GM18873 (cell line): ENCODE measurements around the gene IL12RB2.
"Not testable (repeated sequence)": the region's sequence is repeated elsewhere in the genome, so short reads cannot be mapped to it uniquely, and the experiment has no call there.

Experiments
- ATAC-seq: cut with Tn5 transposase; IDR thresholded peaks from one replicate; pipeline ENCODE4 v1.9.1; 2021; ENCODE audit warnings: mild to moderate bottlenecking, moderate library complexity, moderate number of reproducible peaks; ENCODE audit not compliant: unreplicated experiment, low FRiP score

IL12RB2 gene

GRCh38 chr1:67429528-67430357 lies 122.1 kb downstream of the IL12RB2 start:
- no peak for ATAC-seq

GRCh38 chr1:67430358-67431155 lies 122.9 kb downstream of the IL12RB2 start, which contains the start of gene SERBP1:
Gene SERBP1, minus strand, starts transcription at chr1:67430402. Its CDS starts 102 bp downstream, at chr1:67430300.
- ATAC-seq = peak; percentile 90

DNA sequence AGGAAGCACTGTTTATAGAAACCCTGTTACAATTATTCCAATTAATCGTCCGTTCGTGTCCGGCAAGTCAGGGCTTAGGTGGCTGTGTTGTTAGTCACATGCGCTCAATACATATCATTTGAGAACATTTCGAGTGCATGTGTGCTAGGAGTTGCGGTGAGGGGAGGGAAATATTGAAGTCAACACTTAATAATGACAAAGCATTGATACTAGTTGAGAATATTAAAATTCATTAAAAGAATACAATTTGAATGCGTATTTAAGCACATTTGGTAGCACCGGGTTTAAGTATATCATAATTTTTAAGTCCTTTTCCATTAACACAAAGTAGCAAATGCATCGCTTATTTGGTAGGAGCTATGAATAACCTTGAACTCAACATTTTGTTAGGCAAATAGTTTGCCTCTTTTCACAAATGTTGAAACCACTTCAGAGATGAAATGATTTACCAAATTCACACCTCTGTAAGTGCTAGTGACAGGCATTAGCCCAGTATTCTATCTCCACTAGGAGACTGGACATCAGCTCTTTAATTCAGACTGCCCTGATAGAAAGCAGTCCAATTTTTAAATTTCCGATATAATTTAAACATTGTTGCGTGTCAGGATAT lies 123.6 kb downstream of the IL12RB2 start:
- no peak for ATAC-seq

DNA sequence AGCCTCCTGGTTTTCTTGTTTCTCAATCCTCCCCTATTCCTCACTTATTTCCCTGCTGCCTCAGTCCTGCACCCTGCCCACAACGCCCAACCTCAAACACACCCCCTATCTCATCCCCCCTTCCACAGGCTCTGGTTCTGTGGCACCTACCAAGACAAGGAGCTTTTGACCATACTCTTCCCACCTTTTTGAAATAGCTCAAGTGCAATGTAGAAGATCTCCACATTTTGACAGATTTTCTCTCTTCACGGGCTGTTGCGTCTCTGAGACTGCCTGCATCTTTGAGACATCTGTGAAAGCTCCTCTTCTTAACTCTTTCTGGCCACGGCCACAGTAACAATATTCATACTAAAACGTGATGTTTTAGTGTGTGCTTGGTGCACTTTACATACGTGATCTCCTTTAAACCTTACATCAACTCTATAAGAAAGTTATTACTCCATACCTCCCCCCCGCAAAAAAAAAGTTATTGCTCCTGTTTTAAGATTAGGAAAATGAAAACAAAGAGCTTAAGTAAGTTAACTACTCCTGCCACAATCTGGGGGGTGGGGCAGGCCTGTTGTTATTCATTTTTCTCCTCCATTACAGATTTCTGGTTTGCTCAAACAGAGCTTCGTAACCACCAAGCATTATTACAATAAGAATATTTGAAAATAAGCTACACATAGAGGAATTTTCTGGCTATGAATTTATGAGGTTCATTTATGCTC lies 124.4 kb downstream of the IL12RB2 start:
- no peak for ATAC-seq

- ATAC-seq = no peak
These were observed 125.1 kb downstream of the IL12RB2 start for GRCh38 chr1:67432745-67433144.

DNA sequence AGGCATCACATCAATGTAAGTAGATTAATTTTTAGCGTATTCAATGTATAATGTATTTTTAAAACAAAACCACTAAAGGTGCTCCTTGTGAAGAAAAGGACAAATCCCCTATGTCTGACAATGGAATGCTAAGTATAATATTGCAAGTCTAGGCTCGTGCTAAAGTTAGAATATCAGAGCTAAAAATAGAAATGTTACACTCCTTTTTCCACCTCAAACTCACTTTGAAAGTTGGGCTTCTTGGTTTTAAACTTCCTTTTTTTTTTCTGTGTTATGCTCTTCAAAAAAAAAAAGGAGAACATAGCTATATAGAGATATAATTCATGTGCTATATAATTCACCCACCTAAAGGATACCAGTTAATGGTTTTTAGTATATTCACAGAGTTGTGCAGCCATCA lies 126.2 kb downstream of the IL12RB2 start:
- ATAC-seq = no peak

- no peak for ATAC-seq
These were observed 126.8 kb downstream of the IL12RB2 start for GRCh38 chr1:67434491-67434890.

GRCh38 chr1:67436511-67437055 lies 128.9 kb downstream of the IL12RB2 start:
- ATAC-seq = no peak

DNA sequence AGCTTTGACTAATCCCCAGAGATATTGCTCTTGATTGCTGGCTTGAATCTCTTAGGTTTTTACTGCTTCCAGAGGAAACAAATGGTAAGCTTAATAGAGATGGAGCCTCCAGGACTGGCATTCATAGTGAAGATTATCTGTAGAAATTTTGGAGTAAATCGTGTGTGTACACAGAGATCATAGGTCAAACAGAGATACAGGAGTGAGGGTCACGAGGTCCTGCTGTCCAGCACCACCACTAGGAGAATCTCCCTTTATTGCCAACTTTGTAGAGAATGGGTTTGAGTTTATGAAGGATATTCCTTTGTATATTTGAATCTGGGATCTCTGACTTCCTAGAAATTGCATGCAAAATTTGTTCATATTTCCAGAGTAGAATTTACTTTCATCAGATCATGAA lies 130.3 kb downstream of the IL12RB2 start:
- no peak for ATAC-seq

DNA sequence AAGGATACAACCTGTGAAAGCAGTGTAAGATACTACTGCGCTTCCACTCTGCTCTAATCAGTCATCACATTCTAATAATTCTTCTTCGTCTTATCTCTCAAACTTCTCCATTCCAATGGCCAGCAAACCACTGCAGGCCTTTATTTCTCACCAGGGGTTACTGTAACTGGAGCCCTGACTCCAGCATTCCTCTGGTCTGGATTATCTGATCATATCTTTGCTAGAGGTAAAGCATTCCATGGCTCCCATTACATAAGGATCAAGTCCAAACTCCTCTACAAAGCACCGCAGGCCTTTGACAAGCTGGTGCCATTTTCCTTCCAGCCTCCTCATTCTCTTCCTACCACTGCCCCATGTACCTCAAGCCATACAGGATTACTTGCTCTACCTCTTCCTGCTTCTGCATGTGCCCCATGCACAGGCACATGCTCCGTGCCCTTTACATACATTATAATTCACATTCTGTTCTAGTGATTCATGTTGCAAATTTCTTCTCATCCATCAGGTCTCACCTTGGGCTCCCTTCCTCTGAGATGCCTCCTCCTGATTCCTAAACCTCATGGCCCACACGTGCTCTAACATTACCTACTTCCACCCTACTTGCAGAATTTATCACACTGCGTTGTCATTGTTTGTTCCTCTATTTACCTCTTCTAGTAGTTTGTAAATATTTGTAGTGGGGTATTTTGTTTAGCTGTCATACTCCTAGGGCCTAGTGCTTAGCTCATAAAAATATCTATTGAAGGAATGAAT lies 131.8 kb downstream of the IL12RB2 start:
- no peak for ATAC-seq

GRCh38 chr1:67440339-67440738 lies 132.7 kb downstream of the IL12RB2 start:
- ATAC-seq = no peak

DNA sequence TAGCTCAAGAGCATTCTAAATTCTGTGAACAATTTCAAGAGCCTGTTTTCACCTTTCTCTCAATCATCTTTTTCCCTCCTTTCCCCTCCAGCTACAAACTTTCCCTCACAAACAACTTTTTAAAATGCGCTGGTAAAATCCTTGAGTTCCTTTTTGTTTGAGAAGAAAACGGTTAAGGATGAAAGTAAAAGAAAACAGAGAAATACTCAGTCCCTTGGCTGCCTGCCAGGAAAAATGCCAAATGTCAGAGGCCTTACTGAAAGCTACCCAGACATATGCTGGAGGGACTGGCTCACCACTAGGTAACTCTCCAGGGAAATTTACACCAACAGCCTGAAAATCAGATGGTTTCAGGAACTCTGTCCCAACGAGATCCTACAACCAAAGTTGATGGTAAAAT lies 133.5 kb downstream of the IL12RB2 start:
- no peak for ATAC-seq

DNA sequence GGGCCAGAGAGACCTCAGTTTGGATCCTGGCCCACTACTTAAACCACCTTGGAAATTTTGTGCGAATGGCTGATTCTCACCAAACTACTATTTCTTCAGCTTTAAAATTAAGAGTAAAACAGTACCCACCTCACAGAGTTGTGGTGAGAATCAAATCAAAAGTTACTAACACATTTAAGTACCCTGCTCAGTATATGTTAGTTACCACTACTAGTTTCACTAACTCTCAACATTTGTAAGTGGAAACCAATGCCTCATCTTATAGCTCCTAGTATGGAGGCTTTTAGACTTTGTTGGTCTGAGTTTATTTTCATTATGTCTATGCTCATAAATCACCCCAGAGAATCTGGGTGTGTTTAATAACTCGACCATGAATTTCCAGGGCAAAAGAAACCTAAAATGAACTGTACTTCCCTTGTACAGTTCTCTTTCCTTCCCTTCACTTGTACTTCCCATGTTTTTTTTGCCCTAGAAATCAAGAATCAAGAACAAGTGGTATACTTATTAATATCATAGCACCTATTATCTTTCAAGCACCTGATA lies 134.1 kb downstream of the IL12RB2 start:
- ATAC-seq = no peak

DNA sequence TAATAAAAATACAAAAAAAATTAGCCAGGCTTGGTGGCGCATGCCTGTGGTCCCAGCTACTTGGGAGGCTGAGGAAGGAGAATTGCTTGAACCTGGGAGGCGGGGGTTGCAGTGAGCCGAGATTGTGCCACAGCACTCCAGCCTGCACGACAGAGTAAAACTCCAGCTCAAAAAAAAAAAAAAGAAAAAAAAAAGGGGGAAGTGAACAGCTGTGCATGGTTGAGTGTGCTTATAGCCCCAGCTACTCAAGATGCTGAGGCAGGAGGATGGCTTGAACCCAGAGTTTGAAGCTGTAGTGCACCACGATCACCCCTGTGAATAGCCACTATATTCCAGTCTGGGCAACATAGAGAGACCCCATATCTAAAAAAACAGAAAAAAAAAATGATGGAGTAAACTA lies 138.3 kb downstream of the IL12RB2 start:
- not testable (repeated sequence) for ATAC-seq
